HG03066 (cell line): Measurements from ENCODE around the gene AQP9.

Source experiments
- ATAC-seq: cut with Tn5 transposase; IDR thresholded peaks from one replicate; pipeline ENCODE4 v1.9.1; 2021; ENCODE audit warnings: low read depth; ENCODE audit not compliant: unreplicated experiment

AQP9 gene

GRCh38 chr15:58139276-58139988, 1.3 kb downstream of the AQP9 start:
- no peak for ATAC-seq

- ATAC-seq = no peak
These were observed 1.9 kb downstream of the AQP9 start for GRCh38 chr15:58139989-58140522.

GRCh38 chr15:58141894-58142293, 3.7 kb downstream of the AQP9 start:
- ATAC-seq = no peak

GRCh38 chr15:58142827-58143461, 4.8 kb downstream of the AQP9 start:
- no peak for ATAC-seq

GRCh38 chr15:58145606-58146005, 7.4 kb downstream of the AQP9 start:
- ATAC-seq = no peak

- no peak for ATAC-seq
These were observed 8.0 kb downstream of the AQP9 start for GRCh38 chr15:58146211-58146610.

GRCh38 chr15:58146749-58147148, 8.6 kb downstream of the AQP9 start:
- no peak for ATAC-seq

- no peak for ATAC-seq
These were observed 9.0 kb downstream of the AQP9 start for GRCh38 chr15:58147171-58147611.

- no peak for ATAC-seq
These were observed 9.9 kb downstream of the AQP9 start for GRCh38 chr15:58148120-58148519.

GRCh38 chr15:58148633-58149445, 10.7 kb downstream of the AQP9 start:
- ATAC-seq = no peak

- no peak for ATAC-seq
These were observed 16.6 kb downstream of the AQP9 start for GRCh38 chr15:58154769-58155168.

GRCh38 chr15:58159827-58160386, 21.7 kb downstream of the AQP9 start:
- no peak for ATAC-seq

GRCh38 chr15:58161436-58161930, 23.3 kb downstream of the AQP9 start:
- no peak for ATAC-seq

- no peak for ATAC-seq
These were observed 25.8 kb downstream of the AQP9 start for GRCh38 chr15:58163985-58164384.

- ATAC-seq = no peak
These were observed 26.7 kb downstream of the AQP9 start for GRCh38 chr15:58164926-58165325.

GRCh38 chr15:58165661-58166060, 27.5 kb downstream of the AQP9 start:
- no peak for ATAC-seq

GRCh38 chr15:58167095-58167691, 29.0 kb downstream of the AQP9 start:
- ATAC-seq = no peak

- no peak for ATAC-seq
These were observed 31.8 kb downstream of the AQP9 start for GRCh38 chr15:58169934-58170333.

- ATAC-seq = no peak
These were observed 33.4 kb downstream of the AQP9 start for GRCh38 chr15:58171476-58172061.

GRCh38 chr15:58174709-58175108, 36.5 kb downstream of the AQP9 start:
- no peak for ATAC-seq
